Urinary bladder (tissue), 2 donors: ENCODE data around the gene COMMD10. TPM values are rescaled to one million over a fixed set of nuclear protein-coding genes. Genes with fewer than 3 reads are reported as not detected.

ENCODE experiments used
- polyA plus RNA-seq: library from polyadenylated mRNA; stranded (reverse); fragments of 200-250 nt; gene quantifications from one replicate; pipeline ENCODE4 v1.2.3, GENCODE V29; 2013
- small RNA-seq: library from RNA; depleted of rRNA; stranded (forward); fragments of <200 nt; gene quantifications from one replicate; pipeline ENCODE3, GENCODE V24; 2014
- total RNA-seq: library from RNA; depleted of rRNA; stranded (reverse); fragments of >200 nt; gene quantifications from one replicate; pipeline ENCODE4 v1.2.3, GENCODE V29; 2014
- donor health status: healthy.

COMMD10 gene
- total and polyA plus RNA-seq, 2 donors: 22.5 to 74.7 TPM

Small RNA genes within 50 kb of the gene (small RNA-seq; reads per million reads assigned to genes)
- not detected for gene HMGN2P27
- gene RNU6-644P: not detected

Other genes starting within 250 kb of the COMMD10 start
- 75.9 TPM for gene ATG12, start 243.5 kb upstream of the COMMD10 start, total RNA-seq
- gene ATG12, start 243.5 kb upstream of the COMMD10 start, polyA plus RNA-seq: 31.8 TPM
- gene AP3S1, start 243.1 kb upstream of the COMMD10 start, total RNA-seq: 159 TPM
- gene AP3S1, start 243.1 kb upstream of the COMMD10 start, polyA plus RNA-seq: 78.6 TPM
- gene LVRN, start 122.5 kb upstream of the COMMD10 start, total RNA-seq: 2.8 TPM
- gene LVRN, start 122.5 kb upstream of the COMMD10 start, polyA plus RNA-seq: 0.27 TPM
- not detected for gene ARL14EPL, start 52.6 kb upstream of the COMMD10 start, total RNA-seq
- not detected for gene ARL14EPL, start 52.6 kb upstream of the COMMD10 start, polyA plus RNA-seq